Osteocyte (in vitro differentiated cells): ENCODE results near the gene RBM39. TPM values are rescaled to one million over a fixed set of nuclear protein-coding genes. Genes with fewer than 3 reads are reported as not detected.

Source experiments
- DNase-seq: peaks from one replicate; pipeline ENCODE4 v3.0.0; 2021; ENCODE audit warnings: mixed read lengths; ENCODE audit not compliant: unreplicated experiment; ENCODE audit errors: extremely low spot score
- H3K27ac Mint-ChIP-seq: one replicate; pipeline ENCODE4 v1.8.0; 2021; ENCODE audit warnings: mild to moderate bottlenecking, mixed read lengths; ENCODE audit not compliant: unreplicated experiment
- H3K27me3 Mint-ChIP-seq: one replicate; pipeline ENCODE4 v1.8.0; 2021; ENCODE audit warnings: mixed read lengths; ENCODE audit not compliant: unreplicated experiment
- H3K36me3 Mint-ChIP-seq: one replicate; pipeline ENCODE4 v1.8.0; 2021; ENCODE audit warnings: mixed read lengths; ENCODE audit not compliant: unreplicated experiment
- H3K4me1 Mint-ChIP-seq: one replicate; pipeline ENCODE4 v1.8.0; 2021; ENCODE audit warnings: mixed read lengths; ENCODE audit not compliant: unreplicated experiment
- H3K4me3 Mint-ChIP-seq: one replicate; pipeline ENCODE4 v1.8.0; 2021; ENCODE audit warnings: mild to moderate bottlenecking, moderate library complexity, mixed read lengths; ENCODE audit not compliant: unreplicated experiment
- H3K9me3 Mint-ChIP-seq: one replicate; pipeline ENCODE4 v1.8.0; 2021; ENCODE audit warnings: mixed read lengths; ENCODE audit not compliant: unreplicated experiment
- CTCF ChIP-seq: fragments of 200-600 bp; sonication (generic); IDR thresholded peaks from 2 replicates; pipeline ENCODE4 v1.5.0; 2021; ENCODE audit warnings: antibody characterized with exemption, mild to moderate bottlenecking, moderate library complexity
- total RNA-seq: library from RNA; stranded (reverse); gene quantifications from 2 replicates; pipeline ENCODE4 v1.2.1, GENCODE V29; 2021

RBM39 gene
- total RNA-seq, 1 donor from 2014 or later: 329 TPM

GRCh38 chr20:35665949-35666288 is 76.1 kb downstream of the RBM39 start:
- TF ChIP-seq CTCF: no peak
- H3K27ac Mint-ChIP-seq: peak overlapping the region; percentile 27
- H3K4me3 Mint-ChIP-seq: no peak overlapping the region
- peaks cover 27% of the 10 kb centered on the region for H3K36me3 Mint-ChIP-seq
- H3K4me1 Mint-ChIP-seq: peaks cover 34% of the 10 kb centered on the region
- peak; percentile 53 for DNase-seq
- H3K27me3 Mint-ChIP-seq: no peaks in the 10 kb centered on the region
- H3K9me3 Mint-ChIP-seq: no peaks in the 10 kb centered on the region

- H3K4me1 Mint-ChIP-seq: peaks cover 46% of the 10 kb centered on the region
- DNase-seq: peak; percentile 97
- peak within 1 kb of the TSS; percentile 92 for H3K4me3 Mint-ChIP-seq
- H3K9me3 Mint-ChIP-seq: no peaks in the 10 kb centered on the region
- H3K27ac Mint-ChIP-seq: peak within 1 kb of the TSS; percentile 99
- no peaks in the 10 kb centered on the region for H3K27me3 Mint-ChIP-seq
- H3K36me3 Mint-ChIP-seq: peaks cover 15% of the 10 kb centered on the region
- TF ChIP-seq CTCF: peak; percentile 11
Measured at GRCh38 chr20:35664466-35665206, 77.4 kb downstream of the RBM39 start, which contains the start of the genes CPNE1 and RBM12. Gene CPNE1 (minus strand): TSS chr20:35664900. CDS start chr20:35632923, 31,977 bp downstream. Gene RBM12 (minus strand): TSS chr20:35664900. CDS start chr20:35655322, 9,578 bp downstream.

GRCh38 chr20:35663516-35664465 is 78.3 kb downstream of the RBM39 start:
- peaks cover 8% of the 10 kb centered on the region for H3K36me3 Mint-ChIP-seq
- peak overlapping the region; percentile 99 for H3K27ac Mint-ChIP-seq
- no peak for TF ChIP-seq CTCF
- peaks cover 53% of the 10 kb centered on the region for H3K4me1 Mint-ChIP-seq
- H3K27me3 Mint-ChIP-seq: no peaks in the 10 kb centered on the region
- no peaks in the 10 kb centered on the region for H3K9me3 Mint-ChIP-seq
- H3K4me3 Mint-ChIP-seq: peak overlapping the region; percentile 92
- DNase-seq: peak; percentile 63

GRCh38 chr20:35662551-35662950 is 79.5 kb downstream of the RBM39 start:
- peak overlapping the region; percentile 92 for H3K4me3 Mint-ChIP-seq
- H3K9me3 Mint-ChIP-seq: no peaks in the 10 kb centered on the region
- no peaks in the 10 kb centered on the region for H3K36me3 Mint-ChIP-seq
- H3K27me3 Mint-ChIP-seq: no peaks in the 10 kb centered on the region
- peak overlapping the region; percentile 99 for H3K27ac Mint-ChIP-seq
- no peak for DNase-seq
- TF ChIP-seq CTCF: no peak
- peaks cover 58% of the 10 kb centered on the region for H3K4me1 Mint-ChIP-seq

GRCh38 chr20:35661908-35662307 is 80.2 kb downstream of the RBM39 start:
- peak overlapping the region; percentile 92 for H3K4me3 Mint-ChIP-seq
- peaks cover 63% of the 10 kb centered on the region for H3K4me1 Mint-ChIP-seq
- peaks cover 1% of the 10 kb centered on the region for H3K36me3 Mint-ChIP-seq
- H3K27me3 Mint-ChIP-seq: no peaks in the 10 kb centered on the region
- no peak for DNase-seq
- H3K9me3 Mint-ChIP-seq: no peaks in the 10 kb centered on the region
- peak overlapping the region; percentile 99 for H3K27ac Mint-ChIP-seq
- no peak for TF ChIP-seq CTCF
